Measurements from ENCODE around the gene ANTXR1.

Gene ANTXR1

GRCh38 chr2:69204654-69205053, 191.7 kb downstream of the ANTXR1 start:
- no peak for DNase-seq (ENCODE audit: low read depth in 2 of 3, low spot score in 1 of 3)

- no peak for DNase-seq (ENCODE audit: low read depth in 2 of 3, low spot score in 1 of 3)
Measured at GRCh38 chr2:69205076-69205475, 192.1 kb downstream of the ANTXR1 start.

DNA sequence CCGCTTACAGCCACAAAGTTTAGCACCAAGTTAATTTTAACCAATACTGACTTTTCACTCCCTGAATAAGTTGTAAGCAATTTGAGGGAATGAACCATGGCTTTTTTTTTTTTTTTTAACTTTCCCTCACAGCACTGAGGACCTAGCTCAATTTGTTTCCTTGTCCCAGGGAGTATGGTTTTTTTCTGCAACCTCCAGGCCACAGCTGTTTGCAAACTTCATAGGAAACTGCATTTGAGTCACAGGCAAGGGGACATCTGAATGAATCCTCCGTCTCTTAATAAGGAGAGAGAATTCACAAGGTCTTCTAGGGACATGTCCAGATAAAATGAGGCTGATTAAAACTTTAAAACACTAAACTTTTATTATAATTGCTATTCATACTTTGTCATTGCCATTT, 192.5 kb downstream of the ANTXR1 start:
- no peak for DNase-seq (ENCODE audit: low read depth in 2 of 3, low spot score in 1 of 3)

DNA sequence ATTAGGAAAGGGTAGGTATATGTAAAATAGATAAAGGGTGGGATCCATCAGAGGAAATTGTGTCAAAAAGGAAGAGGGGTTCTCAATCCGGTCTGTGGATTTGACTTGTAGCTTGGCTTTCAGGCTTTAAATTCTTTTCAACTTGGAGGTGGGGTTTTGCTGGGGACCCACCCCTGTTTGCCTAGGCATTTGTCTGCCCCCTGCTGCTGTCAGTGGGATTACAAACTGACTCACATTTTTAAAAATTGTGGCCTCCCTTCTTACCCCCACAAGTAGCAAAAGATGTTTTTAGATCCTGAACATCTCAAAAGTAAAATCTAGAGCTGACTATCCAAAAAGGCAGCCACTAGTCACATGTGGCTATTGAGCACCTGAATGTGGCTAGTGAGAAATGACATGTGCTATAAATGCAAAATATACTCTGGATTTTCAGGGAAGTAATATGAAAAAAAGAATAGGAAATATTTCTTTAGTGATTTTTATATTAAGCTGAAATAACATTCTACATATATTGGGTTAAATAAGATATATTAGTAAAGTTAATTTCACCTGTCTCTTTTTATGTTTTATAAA, 195.1 kb downstream of the ANTXR1 start:
- DNase-seq (ENCODE audit: low read depth in 2 of 3, low spot score in 1 of 3): no peak

DNA sequence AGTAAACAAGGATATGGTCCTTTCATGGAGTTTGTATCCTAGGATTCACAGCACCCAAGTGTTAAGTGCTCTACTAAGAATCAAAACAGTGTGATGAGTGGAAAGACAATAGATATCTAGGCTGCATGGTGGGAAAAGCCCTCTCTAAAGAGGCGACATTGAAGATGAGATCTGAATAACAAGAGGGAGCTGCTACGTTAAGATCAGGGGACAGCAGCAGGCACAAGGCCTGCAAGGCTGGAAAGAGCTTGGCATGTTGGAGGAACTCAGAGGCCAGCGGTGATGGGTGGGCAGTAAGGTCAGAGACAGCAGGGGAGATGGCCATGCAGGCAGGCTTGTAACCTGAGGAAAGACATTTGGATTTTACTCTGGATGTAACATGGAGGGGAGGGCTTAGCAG, 196.5 kb downstream of the ANTXR1 start:
- no peak for DNase-seq (ENCODE audit: low read depth in 2 of 3, low spot score in 1 of 3)

DNA sequence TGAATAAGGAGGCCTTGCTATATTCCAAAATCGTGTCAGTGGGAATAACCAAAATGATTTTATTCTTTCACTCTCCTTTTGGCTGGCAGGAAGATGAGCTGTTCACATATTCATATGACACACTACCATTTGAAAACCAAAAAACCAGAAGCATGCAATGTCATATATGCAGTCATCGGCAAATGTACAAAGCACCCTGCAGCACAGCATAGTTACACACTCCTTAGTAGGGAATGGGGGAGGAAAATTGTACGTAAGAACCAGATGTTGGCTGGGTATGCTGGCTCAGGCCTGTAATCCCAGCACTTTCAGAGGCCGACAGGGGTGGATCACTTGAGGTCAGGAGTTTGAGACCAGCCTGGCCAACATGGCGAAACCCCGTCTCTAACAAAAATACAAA, 197.4 kb downstream of the ANTXR1 start:
- no peak for DNase-seq (ENCODE audit: low read depth in 2 of 3, low spot score in 1 of 3)

GRCh38 chr2:69211048-69211447, 198.1 kb downstream of the ANTXR1 start:
- no peak for DNase-seq (ENCODE audit: low read depth in 2 of 3, low spot score in 1 of 3)

- no peak for DNase-seq (ENCODE audit: low read depth in 2 of 3, low spot score in 1 of 3)
Measured at GRCh38 chr2:69211686-69212085, 198.7 kb downstream of the ANTXR1 start.

DNA sequence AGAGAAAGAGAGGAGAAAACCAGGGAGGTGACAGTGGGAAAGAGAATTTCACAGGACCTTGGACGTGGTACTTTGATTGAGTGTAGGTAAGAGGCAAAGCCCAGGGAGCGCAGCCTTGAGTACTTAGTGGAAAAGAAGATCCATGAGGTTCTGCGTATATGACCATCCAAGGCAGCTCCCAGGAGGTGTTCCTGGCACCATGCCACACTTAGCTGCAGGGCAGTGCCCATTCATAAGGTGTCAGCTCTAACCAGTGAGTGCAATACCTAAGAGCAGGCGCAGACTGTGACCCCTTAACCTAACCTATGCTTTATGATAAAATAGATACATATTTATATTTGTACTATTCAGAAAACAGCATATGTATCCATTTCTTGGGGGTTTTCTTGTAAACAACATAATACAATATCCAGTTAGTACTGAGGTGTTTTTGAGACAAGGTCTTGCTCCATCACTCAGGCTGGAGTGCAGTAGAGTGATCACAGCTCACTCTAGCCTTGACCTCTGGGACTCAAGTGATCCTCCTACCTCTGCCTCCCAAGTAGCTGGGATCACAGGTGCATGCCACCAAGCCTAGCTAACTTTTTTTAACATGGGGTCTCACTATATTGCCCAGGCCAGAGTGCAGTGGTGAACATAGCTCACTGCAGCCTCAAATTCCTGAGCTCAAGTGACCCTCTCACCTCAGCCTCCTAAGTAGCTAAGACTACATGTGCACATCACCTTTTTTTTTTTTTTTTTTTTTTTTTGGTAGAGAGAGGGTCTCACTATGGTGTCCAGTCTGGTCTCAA, 199.5 kb downstream of the ANTXR1 start:
- no peak for DNase-seq (ENCODE audit: low read depth in 2 of 3, low spot score in 1 of 3)

DNA sequence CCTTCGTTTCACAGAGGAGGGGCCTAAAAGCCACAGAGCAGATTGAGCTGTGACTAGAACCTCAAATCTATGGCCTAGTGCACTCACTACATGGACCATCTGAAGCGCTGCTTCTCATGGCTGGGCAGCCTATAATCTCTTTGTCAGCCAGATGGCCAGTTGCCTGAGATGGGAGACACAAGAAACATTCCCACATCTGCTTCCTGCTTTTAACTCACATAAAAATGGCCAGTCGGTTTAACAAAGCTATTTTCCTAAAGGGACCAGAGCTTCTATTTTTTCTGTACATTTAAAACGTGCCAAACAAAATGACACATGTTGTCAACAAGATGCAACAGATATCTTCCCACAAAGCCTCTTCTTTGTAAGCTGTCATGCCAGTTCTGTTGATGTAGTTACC, 200.2 kb downstream of the ANTXR1 start:
- no peak for DNase-seq (ENCODE audit: low read depth in 2 of 3, low spot score in 1 of 3)

GRCh38 chr2:69213782-69214181, 200.8 kb downstream of the ANTXR1 start:
- no peak for DNase-seq (ENCODE audit: low read depth in 2 of 3, low spot score in 1 of 3)

- no peak for DNase-seq (ENCODE audit: low read depth in 2 of 3, low spot score in 1 of 3)
Measured at GRCh38 chr2:69214898-69215297, 201.9 kb downstream of the ANTXR1 start.

GRCh38 chr2:69216535-69217332, 203.8 kb downstream of the ANTXR1 start:
- no peak for DNase-seq (ENCODE audit: low read depth in 2 of 3, low spot score in 1 of 3)

DNA sequence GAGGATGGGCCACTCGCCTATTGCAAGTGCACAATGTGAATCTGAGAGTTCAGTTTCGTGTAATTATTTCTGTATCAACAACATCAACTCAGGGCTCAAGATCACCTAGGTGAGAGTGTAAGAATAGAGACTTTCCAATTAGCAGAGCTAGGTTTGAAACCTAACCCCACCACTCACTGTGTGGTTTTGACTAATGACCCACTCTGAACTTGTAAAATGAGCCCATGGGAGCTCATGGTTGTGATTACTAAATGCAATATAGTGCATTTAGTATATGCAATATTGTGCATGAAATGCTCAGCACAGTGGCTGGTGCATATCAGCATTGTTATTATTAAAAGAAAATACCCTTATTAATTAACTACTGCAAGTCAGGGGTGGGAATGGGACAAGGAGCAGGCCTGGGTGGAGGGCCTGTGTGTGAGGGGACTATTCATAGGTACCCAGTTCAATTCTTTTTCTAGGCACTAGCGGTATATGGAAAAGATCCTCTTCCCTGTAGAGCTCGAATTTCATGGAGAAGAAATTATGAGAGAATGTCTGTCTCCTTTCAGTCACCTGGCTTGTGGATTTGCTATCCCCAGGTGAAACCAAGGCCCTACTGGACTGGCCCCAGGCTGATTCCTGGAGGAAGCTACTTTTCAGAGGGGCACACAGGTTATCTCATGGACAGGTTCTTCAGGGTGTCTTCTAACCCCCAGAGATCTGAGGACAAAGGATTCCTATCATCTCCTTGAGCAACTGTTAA, 204.5 kb downstream of the ANTXR1 start:
- DNase-seq (ENCODE audit: low read depth in 2 of 3, low spot score in 1 of 3): no peak

- DNase-seq (ENCODE audit: low read depth in 2 of 3, low spot score in 1 of 3): no peak
Measured at GRCh38 chr2:69221512-69221911, 208.5 kb downstream of the ANTXR1 start.

GRCh38 chr2:69221960-69222751, 209.2 kb downstream of the ANTXR1 start:
- no peak for DNase-seq (ENCODE audit: low read depth in 2 of 3, low spot score in 1 of 3)

DNA sequence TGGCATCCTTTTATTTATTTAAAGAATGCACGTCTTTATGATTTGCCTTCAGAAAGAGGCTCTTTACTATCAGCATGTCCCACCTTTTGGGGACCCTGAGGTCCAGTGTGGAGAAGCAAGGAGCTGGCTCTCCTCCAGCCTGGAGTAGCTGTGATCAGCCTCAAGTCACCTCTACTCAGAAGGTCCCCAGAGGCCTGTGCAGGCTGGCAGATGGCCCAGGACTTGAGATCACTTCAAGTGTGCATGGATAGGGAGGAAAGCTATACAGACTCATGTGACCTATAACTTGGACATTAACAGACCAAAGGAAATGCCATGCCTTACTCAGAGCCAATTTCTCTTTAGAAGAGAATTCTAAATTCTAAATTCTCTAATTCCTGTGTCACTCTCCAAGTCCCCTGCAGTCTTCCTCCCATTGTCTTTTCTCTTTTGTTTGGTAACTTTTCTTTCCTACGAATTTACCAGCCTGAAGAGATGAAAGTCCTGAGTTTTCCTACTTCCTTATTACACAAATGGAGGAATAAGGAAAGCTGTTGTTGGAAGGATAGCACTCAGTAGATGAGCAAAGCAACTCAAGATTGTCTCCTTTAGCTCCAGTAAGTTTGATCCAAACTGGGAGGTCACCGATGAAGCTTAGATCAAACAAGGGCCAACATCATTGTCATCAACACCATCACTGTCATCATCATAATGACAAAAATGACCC, 210.1 kb downstream of the ANTXR1 start:
- DNase-seq (ENCODE audit: low read depth in 2 of 3, low spot score in 1 of 3): no peak

GRCh38 chr2:69223759-69224511, 211.0 kb downstream of the ANTXR1 start:
- DNase-seq (ENCODE audit: low read depth in 2 of 3, low spot score in 1 of 3): no peak

- DNase-seq (ENCODE audit: low read depth in 2 of 3, low spot score in 1 of 3): no peak
Measured at GRCh38 chr2:69224512-69224837, 211.5 kb downstream of the ANTXR1 start.
